ENCODE measurements around the gene NFAM1.

The NFAM1 gene

DNA sequence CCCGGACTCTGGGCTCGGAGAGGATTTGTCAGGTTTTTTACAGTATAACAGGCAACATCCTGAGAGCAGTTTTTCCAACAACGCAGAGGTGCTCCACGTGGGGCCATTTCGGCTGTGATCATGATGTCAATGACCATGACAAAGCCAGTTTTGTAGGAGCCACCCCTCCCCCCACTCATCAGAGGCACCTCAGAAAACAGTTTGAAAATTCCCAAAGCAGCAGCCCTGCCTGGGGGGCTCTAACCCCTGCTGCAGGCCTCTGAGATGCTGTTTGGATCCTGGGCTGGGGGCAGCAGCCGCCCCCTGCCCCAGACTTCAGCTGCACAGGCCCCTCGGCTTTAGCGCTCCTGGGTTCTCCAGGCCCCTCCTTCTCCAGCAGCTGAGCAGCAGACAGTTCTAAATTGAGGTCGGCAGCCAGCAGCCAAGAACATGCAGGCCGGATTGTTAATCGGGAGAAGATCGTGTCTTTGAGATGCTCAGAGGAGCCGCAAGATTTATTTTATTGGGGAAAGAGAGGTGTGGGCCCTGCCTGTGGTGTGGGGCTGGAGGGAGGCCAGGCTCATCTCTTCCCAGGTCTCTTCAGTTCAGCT is 19.4 kb downstream of the NFAM1 start:
- no peaks in the 10 kb centered on the region for H3K79me2 ChIP-seq (ENCODE audit: insufficient read depth, low read depth)
- H4K20me1 ChIP-seq (ENCODE audit: insufficient read depth) = no peaks in the 10 kb centered on the region
- H3K27ac ChIP-seq = no peak overlapping the region
- H3K4me1 ChIP-seq (ENCODE audit: low read depth, poor library complexity, severe bottlenecking) = no peaks in the 10 kb centered on the region
- no peak overlapping the region for H2AFZ ChIP-seq (ENCODE audit: low read depth)
- no peak overlapping the region for H3K4me3 ChIP-seq (IDR thresholded peaks at IDR 0.05; ENCODE audit: insufficient read depth, low read depth, low read length)
- no peak overlapping the region for H3K4me2 ChIP-seq
- no peaks in the 10 kb centered on the region for H3K36me3 ChIP-seq (ENCODE audit: insufficient read depth)
- no peak for TF ChIP-seq CTCF (conservative IDR thresholded peaks at IDR 0.05; ENCODE audit: low read depth, low read length)
- no peaks in the 10 kb centered on the region; the same call in 1 of the 2 replicates for H3K27me3 ChIP-seq (ENCODE audit: insufficient read depth, low read depth)
- no peak overlapping the region for H3K9ac ChIP-seq

DNA sequence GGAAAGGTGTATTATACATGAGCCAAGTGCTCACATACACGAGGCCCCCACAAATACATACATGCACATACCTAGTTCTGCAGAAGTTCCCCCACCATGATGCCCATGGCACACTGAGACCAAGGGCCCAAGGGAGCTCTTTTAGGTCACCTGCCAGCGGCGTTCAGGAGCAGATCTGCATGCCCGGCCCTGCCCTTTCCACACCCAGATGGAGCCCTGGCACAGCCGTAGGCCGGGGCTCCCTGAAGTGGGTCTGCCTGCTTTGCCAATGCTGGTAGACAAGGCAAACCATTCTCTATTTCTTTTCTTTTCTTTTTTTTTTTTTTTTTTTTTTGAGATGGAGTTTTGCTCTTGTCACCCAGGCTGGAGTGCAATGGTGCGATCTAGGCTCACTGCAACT is 21.5 kb downstream of the NFAM1 start:
- H3K4me2 ChIP-seq = no peak overlapping the region
- no peak overlapping the region for H2AFZ ChIP-seq (ENCODE audit: low read depth)
- no peak for TF ChIP-seq CTCF (conservative IDR thresholded peaks at IDR 0.05; ENCODE audit: low read depth, low read length)
- H3K79me2 ChIP-seq (ENCODE audit: insufficient read depth, low read depth) = no peaks in the 10 kb centered on the region
- no peak overlapping the region for H3K9ac ChIP-seq
- H4K20me1 ChIP-seq (ENCODE audit: insufficient read depth) = no peaks in the 10 kb centered on the region
- H3K4me3 ChIP-seq (IDR thresholded peaks at IDR 0.05; ENCODE audit: insufficient read depth, low read depth, low read length) = no peak overlapping the region
- H3K36me3 ChIP-seq (ENCODE audit: insufficient read depth) = no peaks in the 10 kb centered on the region
- H3K27me3 ChIP-seq (ENCODE audit: insufficient read depth, low read depth) = peaks cover 13% of the 10 kb centered on the region; the same call in 1 of the 2 replicates
- no peaks in the 10 kb centered on the region for H3K4me1 ChIP-seq (ENCODE audit: low read depth, poor library complexity, severe bottlenecking)
- no peak overlapping the region for H3K27ac ChIP-seq

DNA sequence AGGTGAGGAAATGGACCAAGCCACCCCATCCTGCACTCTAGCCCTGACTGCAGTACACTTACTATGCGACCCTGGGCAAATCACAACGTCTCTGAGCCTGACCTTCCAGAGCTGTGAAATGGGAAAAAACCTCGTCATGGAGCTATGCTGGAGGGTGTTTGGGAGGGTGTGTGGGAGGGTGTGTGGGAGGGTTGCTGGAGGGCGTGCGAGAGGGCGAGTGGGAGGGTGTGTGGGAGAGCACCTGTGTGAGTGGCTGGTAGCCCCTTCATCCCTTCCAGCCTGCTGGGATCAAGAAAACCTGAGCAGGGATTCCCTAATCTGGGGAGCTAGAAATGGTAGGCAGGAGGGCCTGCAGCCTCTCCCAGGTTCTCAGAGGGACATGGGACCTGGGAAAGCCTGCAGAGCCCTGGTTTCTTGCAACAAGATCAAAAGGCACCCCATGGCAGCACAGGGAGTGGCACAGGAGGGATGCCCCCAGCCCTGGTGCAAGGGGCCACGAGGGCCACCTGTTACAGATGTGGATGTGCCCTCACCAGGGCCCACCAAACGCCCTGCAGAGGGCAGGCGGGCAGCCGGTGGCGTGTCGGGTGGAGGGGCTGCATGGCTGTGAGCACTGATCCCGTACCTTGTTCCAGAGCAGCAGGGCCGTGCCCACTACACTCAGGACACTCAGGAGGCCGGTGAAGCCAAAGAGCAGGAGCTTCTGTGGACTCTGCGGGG is 23.2 kb downstream of the NFAM1 start:
- no peak overlapping the region for H3K4me2 ChIP-seq
- no peak overlapping the region for H3K9ac ChIP-seq

DNA sequence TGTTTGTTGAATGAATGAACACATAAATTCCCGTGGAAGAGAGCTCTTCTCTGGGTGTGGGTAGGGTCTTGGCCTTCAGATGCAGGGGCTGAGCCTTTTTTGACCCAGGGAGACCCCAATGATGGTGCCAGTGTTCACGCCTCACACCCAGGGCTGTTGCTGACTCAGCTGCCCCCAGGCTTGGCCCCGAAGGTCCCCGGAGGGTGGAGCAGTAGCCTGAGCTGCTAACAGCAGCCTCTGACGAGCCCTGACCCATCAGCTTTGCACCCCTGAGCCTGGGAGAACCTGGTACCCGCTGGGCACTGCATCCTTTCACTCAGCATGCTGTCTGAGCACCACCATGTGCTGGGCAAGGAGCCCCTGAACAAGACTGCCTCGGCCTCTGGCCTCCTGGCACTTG is 23.9 kb downstream of the NFAM1 start:
- H3K4me1 ChIP-seq (ENCODE audit: low read depth, poor library complexity, severe bottlenecking) = no peaks in the 10 kb centered on the region
- no peak overlapping the region for H3K27ac ChIP-seq
- no peaks in the 10 kb centered on the region for H4K20me1 ChIP-seq (ENCODE audit: insufficient read depth)
- H2AFZ ChIP-seq (ENCODE audit: low read depth) = no peak overlapping the region
- H3K4me2 ChIP-seq = no peak overlapping the region
- H3K4me3 ChIP-seq (IDR thresholded peaks at IDR 0.05; ENCODE audit: insufficient read depth, low read depth, low read length) = no peak overlapping the region
- no peak overlapping the region for H3K9ac ChIP-seq
- TF ChIP-seq CTCF (conservative IDR thresholded peaks at IDR 0.05; ENCODE audit: low read depth, low read length) = no peak
- no peaks in the 10 kb centered on the region for H3K36me3 ChIP-seq (ENCODE audit: insufficient read depth)
- H3K27me3 ChIP-seq (ENCODE audit: insufficient read depth, low read depth) = peaks cover 29% of the 10 kb centered on the region; the same call in 1 of the 2 replicates
- H3K79me2 ChIP-seq (ENCODE audit: insufficient read depth, low read depth) = no peaks in the 10 kb centered on the region

More for the DNA sequence above, 23.2 kb downstream of the NFAM1 start:
- H3K27me3 ChIP-seq (ENCODE audit: insufficient read depth, low read depth) = peaks cover 29% of the 10 kb centered on the region; the same call in 1 of the 2 replicates
- H3K36me3 ChIP-seq (ENCODE audit: insufficient read depth) = no peaks in the 10 kb centered on the region
- TF ChIP-seq CTCF (conservative IDR thresholded peaks at IDR 0.05; ENCODE audit: low read depth, low read length) = no peak
- no peak overlapping the region for H3K4me3 ChIP-seq (IDR thresholded peaks at IDR 0.05; ENCODE audit: insufficient read depth, low read depth, low read length)
- H3K79me2 ChIP-seq (ENCODE audit: insufficient read depth, low read depth) = no peaks in the 10 kb centered on the region
- H3K27ac ChIP-seq = no peak overlapping the region
- H2AFZ ChIP-seq (ENCODE audit: low read depth) = no peak overlapping the region
- no peaks in the 10 kb centered on the region for H4K20me1 ChIP-seq (ENCODE audit: insufficient read depth)
- no peaks in the 10 kb centered on the region for H3K4me1 ChIP-seq (ENCODE audit: low read depth, poor library complexity, severe bottlenecking)

All from KMS-11 (cell line).